Measurements from ENCODE around the gene FBRSL1. TPM values are rescaled to one million over a fixed set of nuclear protein-coding genes. Genes with fewer than 3 reads are reported as not detected.

FBRSL1 gene
- total and polyA plus RNA-seq, 3 donors from 2014 or later: 51.1 to 98.9 (median 88.3) TPM

DNA sequence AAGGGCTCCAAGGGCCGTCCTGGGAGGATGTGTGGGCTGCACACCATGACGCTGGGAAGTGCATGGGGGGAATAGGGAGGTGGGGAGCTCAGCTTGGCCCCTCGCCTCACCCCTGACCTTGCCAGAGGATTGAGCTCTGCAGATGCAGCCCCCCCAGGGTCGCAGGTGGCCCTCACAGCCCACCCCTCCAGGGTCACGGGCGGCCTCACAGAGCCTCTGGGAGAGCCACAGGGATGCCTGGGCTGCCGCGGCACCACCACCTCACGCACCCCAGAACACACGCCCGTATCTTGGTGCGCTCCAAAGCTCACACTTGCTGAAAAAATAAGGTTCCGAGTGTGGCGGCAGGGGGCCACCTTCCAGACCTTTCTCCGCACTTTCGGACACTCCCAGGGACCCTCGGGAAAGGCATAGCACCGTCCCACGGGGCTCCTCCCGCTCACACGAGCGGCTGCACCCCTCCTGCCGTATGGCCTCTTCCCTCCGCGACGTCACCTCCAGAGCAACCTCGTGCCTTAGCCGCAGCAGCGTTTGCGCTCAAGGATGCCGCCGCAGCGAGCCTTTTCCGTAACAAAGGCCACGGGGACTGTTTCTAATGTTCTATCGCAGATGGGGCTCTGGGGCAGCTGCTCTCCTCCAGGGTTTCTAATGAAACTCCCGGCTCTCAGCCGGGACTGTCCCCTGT lies 9.9 kb upstream of the FBRSL1 start:
- TF ChIP-seq, protein P1, sequence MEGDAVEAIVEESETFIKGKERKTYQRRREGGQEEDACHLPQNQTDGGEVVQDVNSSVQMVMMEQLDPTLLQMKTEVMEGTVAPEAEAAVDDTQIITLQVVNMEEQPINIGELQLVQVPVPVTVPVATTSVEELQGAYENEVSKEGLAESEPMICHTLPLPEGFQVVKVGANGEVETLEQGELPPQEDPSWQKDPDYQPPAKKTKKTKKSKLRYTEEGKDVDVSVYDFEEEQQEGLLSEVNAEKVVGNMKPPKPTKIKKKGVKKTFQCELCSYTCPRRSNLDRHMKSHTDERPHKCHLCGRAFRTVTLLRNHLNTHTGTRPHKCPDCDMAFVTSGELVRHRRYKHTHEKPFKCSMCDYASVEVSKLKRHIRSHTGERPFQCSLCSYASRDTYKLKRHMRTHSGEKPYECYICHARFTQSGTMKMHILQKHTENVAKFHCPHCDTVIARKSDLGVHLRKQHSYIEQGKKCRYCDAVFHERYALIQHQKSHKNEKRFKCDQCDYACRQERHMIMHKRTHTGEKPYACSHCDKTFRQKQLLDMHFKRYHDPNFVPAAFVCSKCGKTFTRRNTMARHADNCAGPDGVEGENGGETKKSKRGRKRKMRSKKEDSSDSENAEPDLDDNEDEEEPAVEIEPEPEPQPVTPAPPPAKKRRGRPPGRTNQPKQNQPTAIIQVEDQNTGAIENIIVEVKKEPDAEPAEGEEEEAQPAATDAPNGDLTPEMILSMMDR (IDR thresholded peaks at IDR 0.05): no peak
- TF ChIP-seq POLR2A (IDR thresholded peaks at IDR 0.05): no peak
- no peak overlapping the region for H3K27ac ChIP-seq
- no peaks in the 10 kb centered on the region for H3K27me3 ChIP-seq
- H3K36me3 ChIP-seq (ENCODE audit: low read depth, missing control alignments): no peaks in the 10 kb centered on the region
- no peak overlapping the region for H3K4me3 ChIP-seq
- H3K9me3 ChIP-seq: no peaks in the 10 kb centered on the region
- H3K4me1 ChIP-seq: no peaks in the 10 kb centered on the region
- 77 to 82% methylated on average over 23 to 38 of the region's 38 CpGs for whole genome bisulfite sequencing, 2 donors
- intact Hi-C loops (cut with DNase I; ENCODE audit: low total_unique reads): no loop called here
- DNase-seq: no peak

DNA sequence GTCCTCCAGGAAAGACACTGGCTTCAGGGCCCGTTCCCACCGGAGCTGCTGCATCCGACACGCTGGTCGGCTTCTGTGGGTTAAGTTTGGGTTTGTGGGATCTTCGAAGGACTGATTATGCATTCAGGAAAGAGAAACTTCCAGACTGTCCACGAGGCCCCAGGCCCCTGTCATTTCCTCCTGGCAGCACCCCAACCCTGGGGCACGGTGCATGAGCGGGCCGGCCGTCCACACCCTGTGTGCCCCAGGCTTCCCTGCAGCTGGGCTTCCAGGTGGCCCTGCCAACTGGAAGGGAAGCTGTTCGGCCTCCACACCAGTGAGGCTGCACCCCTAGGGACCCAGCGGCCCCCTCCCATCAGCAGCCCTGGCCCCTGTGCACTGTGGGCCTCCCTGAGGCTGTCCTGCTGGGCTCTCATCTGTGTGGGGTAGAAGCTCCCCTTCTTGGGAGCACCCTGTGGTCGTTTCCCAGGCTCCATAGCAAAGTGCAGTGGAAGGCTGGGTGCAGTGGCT lies 9.3 kb upstream of the FBRSL1 start:
- intact Hi-C loops (cut with DNase I; ENCODE audit: low total_unique reads): no loop called here
- Histone ChIP-seq H3K27ac (no peak overlapping the region), H3K4me3 (no peak overlapping the region), H3K27me3 (no peaks in the 10 kb centered on the region), H3K9me3 (no peaks in the 10 kb centered on the region), H3K36me3 (ENCODE audit: low read depth, missing control alignments) (no peaks in the 10 kb centered on the region), H3K4me1 (no peaks in the 10 kb centered on the region)
- 78 to 86% methylated on average over 6 to 14 of the region's 14 CpGs for WGBS, 2 donors
- TF ChIP-seq, protein P1 (IDR thresholded peaks at IDR 0.05): no peak
- no peak for TF ChIP-seq POLR2A (IDR thresholded peaks at IDR 0.05)
- no peak for DNase-seq

DNA sequence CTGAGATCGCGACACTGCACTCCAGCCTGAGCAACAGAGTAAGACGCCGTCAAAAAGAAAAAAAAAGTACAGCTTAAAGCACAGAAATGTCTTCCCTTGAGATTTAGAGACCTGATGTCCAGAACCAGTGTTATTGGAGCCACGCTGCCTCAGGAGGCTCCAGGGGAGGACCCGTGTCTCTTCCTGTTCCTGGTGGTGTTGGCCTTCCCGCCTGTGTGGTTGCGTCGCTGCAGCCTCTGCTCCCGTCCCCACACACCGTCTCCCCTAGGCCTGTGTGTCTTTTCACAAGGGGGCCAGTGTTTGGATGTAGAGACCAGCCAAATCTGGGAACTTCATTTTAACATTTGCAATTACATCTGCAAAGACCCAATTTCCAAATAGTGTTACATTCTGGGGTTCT lies 8.6 kb upstream of the FBRSL1 start:
- no peak overlapping the region for H3K4me3 ChIP-seq
- H3K27ac ChIP-seq: no peak overlapping the region
- no peaks in the 10 kb centered on the region for H3K9me3 ChIP-seq
- no peak for TF ChIP-seq POLR2A (IDR thresholded peaks at IDR 0.05)
- TF ChIP-seq, protein P1 (IDR thresholded peaks at IDR 0.05): no peak
- no peaks in the 10 kb centered on the region for H3K27me3 ChIP-seq
- no peaks in the 10 kb centered on the region for H3K4me1 ChIP-seq
- no peaks in the 10 kb centered on the region for H3K36me3 ChIP-seq (ENCODE audit: low read depth, missing control alignments)
- DNase-seq: no peak
- WGBS, 2 donors: 73 to 85% methylated on average over 11 of the region's 11 CpGs
- intact Hi-C loops (cut with DNase I; ENCODE audit: low total_unique reads): no loop called here

DNA sequence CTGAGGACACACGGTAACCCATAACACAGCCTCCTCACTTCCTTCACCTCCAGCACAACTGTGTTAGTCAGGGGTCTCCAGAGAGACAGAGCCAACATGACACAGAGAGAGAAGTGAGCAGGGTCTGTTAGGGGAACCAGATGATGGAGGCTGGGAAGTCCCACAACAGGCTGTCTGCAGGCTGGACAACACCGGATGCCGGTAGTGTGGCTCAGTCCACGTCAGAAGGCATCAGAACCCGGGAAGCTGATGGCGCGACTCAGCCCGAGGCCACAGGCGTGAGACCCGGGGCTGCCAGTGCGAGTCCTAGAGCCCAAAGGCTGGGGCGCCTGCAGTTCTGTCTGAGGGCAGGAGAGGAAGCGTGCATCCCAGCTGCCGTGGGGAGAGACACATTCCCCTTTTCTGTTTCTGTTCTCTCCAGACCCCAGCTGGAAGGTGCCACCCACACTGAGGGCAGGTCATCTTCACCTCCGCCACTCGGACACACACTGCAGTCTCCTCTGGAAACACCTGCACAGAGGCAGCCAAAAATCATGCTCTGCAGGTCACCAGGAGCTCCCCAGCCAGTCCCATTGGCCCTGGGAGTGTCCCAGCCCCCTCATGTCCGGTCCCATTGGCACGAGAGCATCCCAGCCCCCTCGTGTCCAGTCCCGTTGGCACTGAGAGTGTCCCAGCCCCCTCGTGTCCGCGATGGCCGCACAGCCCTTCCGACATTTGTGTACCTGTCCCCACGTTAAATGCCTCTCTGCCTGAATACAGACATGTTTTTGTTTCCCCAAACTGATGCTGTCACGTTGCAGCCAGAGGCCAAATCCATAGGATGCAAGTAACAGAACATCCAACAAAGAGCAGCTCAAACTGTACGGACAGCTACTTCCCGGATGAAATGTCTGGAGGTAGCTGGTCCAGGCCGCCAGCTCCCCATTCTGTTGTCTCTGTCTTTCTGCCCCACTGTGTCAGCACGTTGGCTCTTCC lies 7.9 kb upstream of the FBRSL1 start:
- Histone ChIP-seq H3K9me3 (no peaks in the 10 kb centered on the region), H3K4me3 (no peak overlapping the region), H3K27ac (no peak overlapping the region), H3K36me3 (ENCODE audit: low read depth, missing control alignments) (no peaks in the 10 kb centered on the region), H3K27me3 (no peaks in the 10 kb centered on the region), H3K4me1 (no peaks in the 10 kb centered on the region)
- TF ChIP-seq, protein P1 (IDR thresholded peaks at IDR 0.05): no peak
- WGBS, 2 donors: 85 to 87% methylated on average over 30 to 31 of the region's 31 CpGs
- intact Hi-C loops (cut with DNase I; ENCODE audit: low total_unique reads): no loop called here
- no peak for DNase-seq
